Measurements from ENCODE around the gene DHRS7C.

The DHRS7C gene, protein sequence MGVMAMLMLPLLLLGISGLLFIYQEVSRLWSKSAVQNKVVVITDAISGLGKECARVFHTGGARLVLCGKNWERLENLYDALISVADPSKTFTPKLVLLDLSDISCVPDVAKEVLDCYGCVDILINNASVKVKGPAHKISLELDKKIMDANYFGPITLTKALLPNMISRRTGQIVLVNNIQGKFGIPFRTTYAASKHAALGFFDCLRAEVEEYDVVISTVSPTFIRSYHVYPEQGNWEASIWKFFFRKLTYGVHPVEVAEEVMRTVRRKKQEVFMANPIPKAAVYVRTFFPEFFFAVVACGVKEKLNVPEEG

DNA sequence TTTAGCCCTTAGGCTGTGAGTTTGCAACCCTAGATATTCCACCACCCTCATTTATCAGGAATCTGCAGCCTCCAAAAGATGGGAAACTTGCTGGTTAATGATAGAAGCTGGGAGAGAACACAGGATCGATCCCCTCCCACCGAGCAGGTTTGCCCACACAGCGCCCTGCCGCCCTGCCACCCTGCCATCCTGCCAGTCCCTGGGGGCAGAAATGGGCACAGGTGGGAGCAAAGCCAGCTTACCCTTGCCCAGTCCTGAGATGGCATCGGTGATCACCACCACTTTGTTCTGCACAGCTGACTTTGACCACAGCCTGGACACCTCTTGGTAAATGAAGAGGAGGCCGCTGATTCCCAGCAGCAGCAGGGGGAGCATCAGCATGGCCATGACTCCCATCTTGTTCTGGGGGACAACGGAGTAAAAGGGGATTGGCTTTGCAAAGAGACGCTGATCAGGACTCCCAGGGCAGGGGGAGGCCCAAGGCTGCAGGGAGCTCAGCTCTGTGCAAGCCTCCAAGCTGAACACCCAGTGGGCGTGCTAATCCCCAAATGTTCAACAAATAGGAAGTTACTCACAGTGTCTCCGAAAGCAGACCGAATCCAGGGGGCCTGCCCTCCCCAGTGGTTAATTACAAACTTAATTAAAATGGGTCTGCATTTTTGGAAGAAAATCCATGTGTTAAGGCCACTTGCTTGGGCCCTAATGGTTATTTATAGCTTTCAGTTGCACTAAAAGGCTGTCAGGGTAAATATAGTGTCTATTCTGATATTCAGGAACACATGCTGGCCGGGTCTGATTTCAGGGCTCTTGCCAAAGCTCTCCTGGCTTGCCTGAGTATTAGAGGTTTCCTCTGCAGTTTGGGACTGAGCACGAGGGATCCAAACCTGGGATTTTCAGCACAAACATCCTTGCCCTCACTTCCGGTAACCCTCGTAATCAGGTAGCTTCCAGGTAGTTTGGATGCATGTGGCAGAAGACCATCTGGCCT lies at the start of gene DHRS7C:
DHRS7C (minus strand) TSS at position 704 of the 988 bp plus-strand sequence; CDS start at position 396, 308 bp downstream.
- DNase-seq (ENCODE audit: low spot score) (no peak), FAIRE-seq (no peak)

- no peak for FAIRE-seq
Observed at GRCh38 chr17:9839433-9839832, 48.0 kb upstream of the DHRS7C start.

DNA sequence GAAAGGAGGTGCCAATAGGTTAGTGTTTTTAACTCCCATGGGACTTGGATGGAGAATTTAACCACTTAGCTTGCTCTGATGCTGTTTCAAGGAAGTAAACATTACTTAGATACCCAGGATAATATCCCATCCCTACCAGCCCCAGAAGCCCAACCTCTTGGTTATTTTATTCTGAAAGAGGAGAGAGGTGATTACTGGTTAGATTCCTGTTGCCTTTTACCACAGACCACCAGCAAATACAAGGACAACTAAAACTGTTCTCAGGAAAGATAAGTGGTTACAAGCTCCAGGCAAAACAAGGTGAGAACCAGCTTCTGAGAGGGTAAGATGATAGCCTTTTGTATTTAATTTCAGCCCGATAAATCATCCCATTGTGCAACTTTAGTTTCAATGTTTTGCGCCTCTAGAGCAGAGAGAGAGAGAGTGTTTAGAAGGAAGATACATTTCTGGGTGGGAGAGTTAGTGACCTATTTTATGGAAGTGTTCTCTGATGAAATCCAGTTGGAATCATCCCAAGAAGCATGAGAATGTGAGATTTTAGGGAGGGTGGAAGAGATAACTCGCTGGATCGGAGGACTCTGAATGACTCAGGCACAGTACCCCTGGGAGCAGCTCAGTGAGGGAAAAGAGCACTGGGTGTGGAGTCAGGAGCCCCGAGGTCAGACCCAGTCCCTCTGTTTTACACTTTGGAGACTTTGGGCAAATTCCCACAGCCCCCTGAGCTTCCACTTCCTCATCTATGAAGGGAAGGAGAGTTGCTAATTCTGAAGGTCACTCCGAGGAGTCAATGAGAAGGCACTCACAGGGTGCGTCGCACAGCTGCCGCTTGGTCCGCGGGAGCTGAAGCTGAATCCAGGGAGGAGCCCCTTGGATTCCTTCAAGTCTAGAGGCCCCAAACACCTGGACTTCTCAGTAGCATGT lies 46.4 kb upstream of the DHRS7C start:
- peak; percentile 49 for DNase-seq (ENCODE audit: low spot score)
- FAIRE-seq, result no peak

More at GRCh38 chr17:9839433-9839832, 48.0 kb upstream of the DHRS7C start:
- DNase-seq (ENCODE audit: low spot score), result peak; percentile 40

DNA sequence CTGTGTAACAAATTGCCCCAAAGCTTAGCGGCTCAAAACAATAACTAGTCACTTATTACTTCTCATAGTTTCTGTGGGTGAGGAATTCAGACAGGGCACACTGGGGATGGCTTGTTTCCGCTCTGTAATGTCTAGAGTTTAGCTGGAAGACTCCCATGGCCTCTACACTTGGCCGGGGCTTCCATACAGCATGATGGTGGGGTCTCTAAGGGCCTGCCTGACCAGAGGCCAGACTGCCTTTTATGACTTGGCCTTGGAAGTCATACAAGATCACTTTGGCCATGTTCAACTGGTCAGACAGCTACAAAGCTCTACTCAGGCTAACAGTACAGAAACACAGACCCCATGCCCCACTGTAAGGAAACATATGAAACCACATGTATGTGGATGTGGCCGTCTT lies 42.5 kb upstream of the DHRS7C start:
- DNase-seq (ENCODE audit: low spot score), result no peak
- FAIRE-seq, result no peak

- FAIRE-seq (no peak), DNase-seq (ENCODE audit: low spot score) (no peak)
Observed at GRCh38 chr17:9830711-9831110, 39.3 kb upstream of the DHRS7C start.

DNA sequence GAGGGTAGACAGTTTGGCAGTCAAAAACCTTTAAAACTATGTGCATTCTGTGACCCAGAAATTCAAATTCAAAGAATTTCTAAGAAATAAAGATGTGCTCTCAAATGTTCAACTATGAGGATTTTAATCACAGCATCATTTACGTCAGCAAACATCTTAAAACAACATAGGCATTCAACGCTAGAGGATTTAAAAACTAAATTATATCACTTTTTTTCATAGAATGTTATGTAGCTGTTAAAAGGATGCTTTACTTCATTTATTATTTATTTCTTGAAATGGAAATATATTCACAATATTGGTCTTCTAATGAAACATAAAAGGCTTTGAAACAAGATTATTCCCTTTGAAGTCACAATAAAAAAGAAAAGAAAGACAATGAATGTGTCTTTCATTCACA lies 38.0 kb upstream of the DHRS7C start:
- DNase-seq (ENCODE audit: low spot score), result no peak
- FAIRE-seq, result no peak

DNA sequence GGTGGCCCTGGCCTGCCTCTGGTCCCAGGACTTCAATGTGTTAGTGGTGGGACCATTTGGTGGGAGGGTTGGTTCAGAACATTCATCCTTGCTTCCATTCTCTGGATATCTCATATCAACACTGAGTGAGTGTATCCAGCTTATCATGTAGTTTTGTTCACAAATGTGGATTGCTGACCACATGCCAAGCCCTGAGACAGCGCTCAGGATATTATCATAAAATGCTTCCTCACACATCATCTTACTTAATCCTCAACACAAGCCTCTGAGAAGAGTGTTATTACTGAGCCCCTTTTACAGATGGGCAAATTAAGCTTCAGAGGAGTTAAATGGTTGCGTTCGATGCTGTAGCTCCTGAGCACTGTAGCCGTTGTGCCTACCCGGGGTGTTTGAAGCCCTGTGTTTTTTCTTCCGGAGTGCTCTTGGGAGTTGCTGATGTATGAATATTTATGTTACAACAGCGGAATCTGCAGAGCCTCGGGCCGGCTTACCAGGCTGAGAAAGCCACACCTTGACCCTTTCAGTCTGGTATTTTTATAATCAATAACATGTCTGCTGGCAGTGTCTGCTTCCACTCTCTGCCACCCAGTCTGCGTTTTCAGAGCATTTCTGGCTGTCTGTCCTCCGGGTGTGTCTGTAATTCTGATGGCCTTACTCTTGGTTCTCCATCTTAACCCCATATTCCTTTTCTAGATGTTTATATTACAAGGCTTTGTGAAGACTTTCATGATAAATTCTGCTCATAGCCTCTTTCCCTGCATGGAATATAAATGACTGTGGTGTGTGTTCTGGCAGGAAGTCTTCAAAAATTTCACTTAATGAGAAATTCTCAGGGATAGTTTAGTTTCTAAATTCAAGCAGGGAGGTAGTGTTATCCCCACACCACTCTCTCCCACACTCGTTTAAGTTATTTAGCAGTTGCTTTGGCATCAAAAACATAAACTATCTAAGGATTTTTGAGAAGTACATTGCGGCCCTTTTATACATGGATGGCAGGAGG lies 37.2 kb upstream of the DHRS7C start:
- FAIRE-seq, result no peak
- no peak for DNase-seq (ENCODE audit: low spot score)

GRCh38 chr17:9825641-9826150 lies 34.3 kb upstream of the DHRS7C start, which contains the start of gene GLP2R:
TSS of gene GLP2R (plus strand) at chr17:9825924. CDS start at chr17:9826064, 140 bp downstream.
- FAIRE-seq (no peak), DNase-seq (ENCODE audit: low spot score) (no peak)

GRCh38 chr17:9824797-9825338 lies 33.5 kb upstream of the DHRS7C start:
- no peak for FAIRE-seq

GRCh38 chr17:9824094-9824493 lies 32.7 kb upstream of the DHRS7C start:
- no peak for FAIRE-seq

More at GRCh38 chr17:9824797-9825338, 33.5 kb upstream of the DHRS7C start:
- DNase-seq (ENCODE audit: low spot score), result no peak

DNA sequence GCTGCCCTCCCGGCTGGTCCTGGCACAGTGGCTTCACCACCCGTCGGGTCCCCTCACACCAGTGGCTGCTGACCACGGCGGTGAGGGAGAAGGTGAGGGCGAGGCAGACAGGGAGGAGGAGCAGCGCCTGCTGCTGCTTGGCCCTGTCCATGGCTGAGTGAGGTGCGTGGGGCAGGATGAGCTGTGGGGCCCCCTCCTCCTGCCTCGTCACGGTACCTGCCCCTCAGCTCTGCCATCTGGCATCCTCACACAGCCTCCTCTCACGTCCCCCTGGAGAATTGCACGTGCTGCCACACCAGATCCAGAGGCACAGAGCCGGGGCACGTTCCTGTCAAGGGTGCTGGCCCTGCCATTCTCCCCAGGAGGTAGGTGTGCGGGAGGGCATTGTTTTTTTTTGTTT lies 30.5 kb upstream of the DHRS7C start, which contains the start of gene GSG1L2:
GSG1L2 (minus strand) TSS at position 159 of the 400 bp plus-strand sequence; CDS start at position 151, 8 bp downstream.
- no peak for FAIRE-seq

More at GRCh38 chr17:9824094-9824493, 32.7 kb upstream of the DHRS7C start:
- no peak for DNase-seq (ENCODE audit: low spot score)

DNA sequence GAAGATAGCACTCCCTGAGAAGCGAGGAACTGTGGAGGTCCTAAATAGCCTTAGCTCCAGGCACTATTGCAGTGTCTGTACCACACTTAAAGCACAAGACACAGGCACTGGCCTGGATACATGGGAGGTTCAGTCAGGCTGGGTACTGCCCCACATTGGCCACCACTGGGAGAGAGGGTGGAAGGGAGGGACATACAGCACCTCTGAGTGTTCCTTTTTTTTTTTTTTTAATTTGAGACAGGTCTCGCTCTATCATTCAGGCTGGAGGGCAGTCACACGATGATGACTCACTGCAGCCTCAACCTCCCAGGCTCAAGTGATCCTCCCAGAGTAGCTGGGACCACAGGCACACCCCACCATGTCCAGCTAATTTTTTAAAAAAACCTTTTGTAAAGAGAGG lies 29.1 kb upstream of the DHRS7C start:
- DNase-seq (ENCODE audit: low spot score) (no peak), FAIRE-seq (no peak)

More for the DNA sequence above, 30.5 kb upstream of the DHRS7C start, which contains the start of gene GSG1L2:
- no peak for DNase-seq (ENCODE audit: low spot score)

- no peak for DNase-seq (ENCODE audit: low spot score)
- FAIRE-seq, result no peak
Observed at GRCh38 chr17:9818760-9819159, 27.4 kb upstream of the DHRS7C start.

- DNase-seq (ENCODE audit: low spot score) (peak; percentile 26), FAIRE-seq (no peak)
Observed at GRCh38 chr17:9817086-9817485, 25.7 kb upstream of the DHRS7C start.

DNA sequence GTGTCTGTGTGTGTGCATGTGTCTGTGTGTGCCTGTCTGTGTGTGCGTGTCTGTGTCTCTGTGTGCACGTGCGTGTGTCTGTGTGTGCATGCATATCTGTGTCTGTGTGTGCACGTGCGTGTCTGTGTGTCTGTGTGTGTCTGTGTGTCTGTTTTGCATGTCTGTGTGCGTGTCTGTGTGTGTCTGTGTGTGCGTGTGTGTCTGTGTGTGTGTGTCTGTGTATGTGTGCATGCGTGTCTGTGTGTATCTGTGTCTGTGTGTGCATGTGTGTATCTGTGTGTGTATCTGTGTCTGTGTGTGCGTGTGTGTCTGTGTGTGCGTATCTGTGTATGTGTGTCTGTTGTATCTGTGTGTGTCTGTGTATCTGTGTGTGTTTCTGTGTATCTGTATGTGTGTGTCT lies 25.1 kb upstream of the DHRS7C start:
- DNase-seq (ENCODE audit: low spot score) (no peak), FAIRE-seq (no peak)

GRCh38 chr17:9814337-9814945 lies 23.0 kb upstream of the DHRS7C start:
- DNase-seq (ENCODE audit: low spot score), result no peak
- FAIRE-seq, result no peak

DNA sequence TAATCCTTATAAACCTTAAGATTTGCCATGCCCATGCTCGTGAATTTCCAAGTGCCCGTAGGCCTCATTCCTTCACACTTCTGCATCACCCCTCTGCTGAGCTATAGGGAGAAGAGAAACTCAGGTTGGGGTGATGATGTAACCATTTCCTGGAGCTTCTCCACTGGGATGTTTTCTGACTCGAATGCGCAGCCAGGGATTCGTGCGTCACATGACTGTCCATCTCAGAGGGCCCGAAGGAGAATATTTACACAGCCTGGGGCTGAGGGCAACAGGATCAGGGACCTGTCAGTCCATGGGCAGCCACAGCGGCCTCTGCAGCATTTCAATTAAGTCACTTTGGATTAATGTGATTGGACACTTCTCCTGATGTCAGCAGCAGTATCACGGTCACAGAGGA lies 21.8 kb upstream of the DHRS7C start:
- DNase-seq (ENCODE audit: low spot score) (no peak), FAIRE-seq (no peak)

- DNase-seq (ENCODE audit: low spot score) (no peak), FAIRE-seq (no peak)
Observed at GRCh38 chr17:9811537-9811936, 20.1 kb upstream of the DHRS7C start.

- peak; percentile 29 for DNase-seq (ENCODE audit: low spot score)
- no peak for FAIRE-seq
Observed at GRCh38 chr17:9811086-9811485, 19.7 kb upstream of the DHRS7C start.
